GM18907 (cell line): ENCODE results near the gene ALG13.
A peak's percentile ranks its signal among the peaks of the same experiment; 100 is the strongest.
"Not testable (repeated sequence)": the region's sequence is repeated elsewhere in the genome, so short reads cannot be mapped to it uniquely, and the experiment has no call there.

Experiments used
- ATAC-seq: cut with Tn5 transposase; IDR thresholded peaks from one replicate; pipeline ENCODE4 v1.9.1; 2021; ENCODE audit warnings: mild to moderate bottlenecking, moderate library complexity; ENCODE audit not compliant: unreplicated experiment

The ALG13 gene

GRCh38 chrX:111680988-111681779 is at the start of gene ALG13:
Gene ALG13, plus strand, starts transcription at chrX:111681170. Its CDS starts 49 bp downstream, at chrX:111681219.
- peak; percentile 98 for ATAC-seq

DNA sequence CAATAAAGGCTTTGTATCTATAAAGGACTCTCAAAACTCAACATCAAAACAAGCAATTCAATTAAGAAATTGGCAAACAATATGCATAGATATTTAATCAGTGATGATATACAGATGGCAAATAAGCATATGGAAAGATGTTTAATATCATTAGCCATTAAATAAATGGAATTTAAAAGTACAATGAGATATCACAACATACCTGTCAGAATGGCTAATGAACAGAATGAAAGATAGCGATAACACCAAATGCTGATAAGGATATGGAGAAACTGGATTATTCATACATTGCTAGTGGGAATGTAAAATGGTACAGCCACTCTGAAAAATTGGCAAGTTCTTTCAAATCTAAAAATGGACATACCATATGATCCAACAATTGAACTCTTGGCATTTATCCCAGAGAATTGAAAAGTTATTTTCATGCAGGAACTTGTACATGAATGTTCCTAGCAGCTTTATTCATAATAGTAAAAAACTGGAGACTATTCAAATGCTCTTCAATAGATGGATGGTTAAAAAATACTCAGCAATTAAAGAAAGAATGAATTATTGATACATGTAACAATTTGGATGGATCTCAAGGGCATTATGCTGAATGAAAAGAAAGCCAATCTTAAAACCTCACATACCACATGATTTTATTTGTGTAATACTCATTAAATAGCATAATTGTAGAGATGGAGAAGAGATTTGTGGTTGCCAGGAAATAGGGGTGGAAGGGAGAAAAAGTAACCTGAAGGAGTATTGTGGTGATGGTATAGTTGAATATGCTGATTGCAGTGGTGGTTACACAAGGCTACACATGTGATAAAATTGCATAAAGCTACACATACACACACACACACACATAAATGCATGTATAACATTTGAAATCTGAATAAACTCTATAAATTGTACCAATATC is 45.9 kb upstream of the ALG13 start:
- no peak for ATAC-seq

DNA sequence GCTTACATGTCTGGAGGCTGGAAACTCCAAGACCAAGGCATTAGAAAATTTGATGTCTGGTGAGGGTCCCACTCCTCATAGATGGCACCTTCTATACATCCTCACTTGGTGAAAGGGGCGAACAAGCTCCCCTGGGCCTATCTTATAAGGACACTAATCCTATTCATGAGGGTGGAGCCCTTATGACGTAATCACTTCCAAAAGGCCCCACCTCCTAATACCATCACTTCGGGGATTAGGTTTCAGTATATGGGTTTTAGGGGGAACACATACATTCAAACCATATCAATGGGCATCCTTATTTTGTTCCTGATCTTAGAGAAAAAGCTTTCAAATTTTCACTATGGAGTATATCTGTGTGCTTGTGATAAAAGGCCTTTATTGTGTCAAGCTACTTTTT is 39.0 kb upstream of the ALG13 start:
- ATAC-seq = no peak

GRCh38 chrX:111645165-111645564 is 35.8 kb upstream of the ALG13 start:
- ATAC-seq = not testable (repeated sequence)

GRCh38 chrX:111645607-111646006 is 35.4 kb upstream of the ALG13 start:
- ATAC-seq = no peak

- ATAC-seq = no peak
Observed at GRCh38 chrX:111646515-111646914, 34.5 kb upstream of the ALG13 start.

- no peak for ATAC-seq
Observed at GRCh38 chrX:111648802-111649201, 32.2 kb upstream of the ALG13 start.

- ATAC-seq = no peak
Observed at GRCh38 chrX:111649638-111650037, 31.3 kb upstream of the ALG13 start.

DNA sequence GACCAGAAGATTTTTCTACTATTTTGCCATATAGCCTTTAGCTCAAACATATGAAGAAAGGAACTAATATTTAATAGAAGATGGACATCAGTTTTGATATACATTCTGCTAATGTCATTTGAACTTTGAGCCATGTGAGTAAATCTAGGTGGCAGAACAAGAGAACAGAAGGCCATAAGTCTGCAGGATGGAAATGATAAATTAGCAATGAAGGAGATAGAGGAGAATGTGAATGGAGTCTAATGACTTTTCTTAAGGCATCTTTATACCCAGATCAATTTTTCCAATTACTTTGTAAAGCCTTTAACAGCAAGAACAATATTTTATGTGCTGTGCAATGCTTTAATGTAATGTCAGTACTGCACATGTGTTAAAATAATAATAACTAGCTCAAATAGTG is 30.1 kb upstream of the ALG13 start:
- ATAC-seq = no peak

DNA sequence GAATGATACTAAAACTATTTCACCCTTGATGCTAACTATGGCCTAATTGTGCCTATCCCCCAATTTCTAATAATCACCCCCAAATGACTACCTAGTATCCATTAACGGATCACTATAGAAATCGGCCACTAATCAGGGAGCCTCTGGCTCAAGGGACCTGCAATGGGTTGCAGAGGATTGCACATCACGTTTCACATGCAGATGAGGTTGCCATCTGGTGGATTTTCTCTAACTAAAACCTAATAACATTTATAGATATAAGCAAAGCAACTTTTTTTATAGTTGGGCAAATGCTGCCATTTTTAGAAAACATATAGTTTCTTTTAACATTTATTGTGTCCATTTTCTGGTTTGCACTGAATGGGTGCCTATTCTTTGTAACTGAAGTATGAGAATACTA is 28.3 kb upstream of the ALG13 start:
- no peak for ATAC-seq

DNA sequence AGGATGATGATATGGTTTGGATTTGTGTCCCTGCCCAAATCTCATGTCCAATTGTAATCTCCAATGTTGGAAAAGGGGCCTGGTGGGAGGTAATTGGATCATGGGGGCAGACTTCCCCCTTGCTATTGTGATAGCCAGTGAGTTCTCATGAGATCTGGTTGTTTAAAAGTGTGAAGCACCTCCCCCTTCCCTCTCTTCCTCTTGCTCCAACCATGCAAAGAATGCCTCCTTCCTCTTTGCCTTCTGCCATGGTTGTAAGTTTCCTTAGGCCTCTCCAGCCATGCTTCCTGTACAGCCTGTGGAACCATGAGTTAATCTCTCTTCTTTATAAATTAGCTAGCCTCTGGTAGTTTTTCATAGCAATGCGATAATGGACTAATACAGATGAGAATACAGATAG is 19.7 kb upstream of the ALG13 start:
- ATAC-seq = no peak

DNA sequence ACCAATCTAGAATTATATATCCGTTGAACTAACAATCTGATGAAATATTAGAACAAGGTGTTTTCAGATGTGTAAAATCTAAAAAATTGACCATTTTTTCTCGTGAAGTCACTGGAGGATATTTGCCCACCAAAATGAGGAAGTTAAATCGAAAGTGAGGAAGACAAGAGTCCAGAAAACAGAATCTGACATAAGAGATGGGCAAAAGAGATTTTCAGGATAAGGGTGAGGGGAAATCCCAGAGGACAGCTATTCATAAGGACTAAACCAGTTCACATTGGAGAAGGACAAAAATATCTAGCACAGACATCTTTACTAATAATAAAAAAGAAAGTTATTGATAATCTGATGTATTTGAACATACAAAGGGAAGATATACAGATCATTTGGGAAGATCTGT is 18.7 kb upstream of the ALG13 start:
- no peak for ATAC-seq

DNA sequence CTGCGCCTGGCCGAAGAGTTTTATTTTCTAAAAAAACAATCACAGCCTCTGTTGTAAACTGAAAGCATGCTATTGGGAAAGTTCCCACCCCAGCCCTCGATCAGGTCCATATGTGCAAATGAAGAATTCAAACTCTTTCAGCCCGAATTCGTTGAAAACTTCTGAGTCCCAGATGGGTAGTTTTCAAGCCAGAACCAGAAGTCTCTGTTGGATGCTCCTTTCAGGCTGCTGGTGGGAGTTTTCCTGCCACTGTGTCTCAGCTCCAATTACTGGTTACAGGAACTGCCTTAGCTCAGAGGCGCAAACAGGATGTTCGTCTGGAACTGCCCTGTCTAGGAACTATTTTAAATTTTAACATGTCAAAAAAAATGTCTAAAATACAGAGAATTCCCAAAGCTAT is 9.3 kb upstream of the ALG13 start:
- ATAC-seq = no peak

DNA sequence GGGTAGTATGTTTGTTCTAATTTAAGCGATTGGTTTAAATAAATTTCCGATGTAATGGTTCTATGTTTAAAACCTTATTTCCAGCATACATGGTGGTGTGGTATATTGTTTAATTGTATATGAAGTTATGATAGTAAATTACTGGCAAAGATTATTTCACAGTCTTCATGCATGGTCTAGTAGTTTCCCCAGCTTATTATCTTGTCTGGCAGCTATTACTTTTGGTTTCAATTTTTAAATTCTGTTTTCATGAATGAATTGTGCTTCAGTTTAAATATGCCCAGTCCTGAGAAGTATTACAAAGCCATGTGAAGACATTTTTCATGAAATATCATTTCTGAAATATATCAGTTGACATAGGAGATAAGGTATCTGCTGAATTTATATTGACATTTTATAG is 6.3 kb downstream of the ALG13 start:
- ATAC-seq = peak; percentile 69

DNA sequence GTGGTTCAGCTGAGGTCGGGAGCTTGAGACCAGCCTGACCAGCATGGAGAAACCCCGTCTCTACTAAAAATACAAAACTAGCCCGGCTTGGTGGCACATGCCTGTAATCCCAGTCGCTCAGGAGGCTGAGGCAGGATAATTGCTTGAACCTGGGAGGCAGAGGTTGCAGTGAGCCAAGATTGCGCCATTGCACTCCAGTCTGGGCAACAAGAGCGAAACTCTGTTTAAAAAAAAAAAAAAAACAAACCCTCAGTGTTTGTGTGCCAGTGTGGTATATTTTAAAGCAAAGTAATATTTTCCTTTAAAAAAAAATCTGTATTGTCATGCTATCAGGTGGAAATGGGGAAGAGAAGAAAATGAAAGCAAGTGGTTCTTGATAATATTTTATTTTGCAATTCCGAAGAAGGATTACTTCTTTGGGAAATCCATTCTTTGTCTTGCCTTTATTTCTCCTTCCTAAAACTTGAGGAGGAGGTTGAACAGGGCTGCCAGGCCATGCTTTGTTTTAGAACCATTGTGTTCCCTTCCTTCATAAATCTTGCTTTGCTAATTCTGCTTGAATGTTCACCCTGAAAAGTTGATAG is 14.4 kb downstream of the ALG13 start:
- no peak for ATAC-seq

- ATAC-seq = no peak
Observed at GRCh38 chrX:111719426-111720210, 38.6 kb downstream of the ALG13 start.

- ATAC-seq = no peak
Observed at GRCh38 chrX:111728096-111728495, 47.1 kb downstream of the ALG13 start.

- no peak for ATAC-seq
Observed at GRCh38 chrX:111731351-111731750, 50.4 kb downstream of the ALG13 start.

GRCh38 chrX:111736571-111736970 is 55.6 kb downstream of the ALG13 start:
- no peak for ATAC-seq

GRCh38 chrX:111742018-111742417 is 61.0 kb downstream of the ALG13 start:
- ATAC-seq = no peak

DNA sequence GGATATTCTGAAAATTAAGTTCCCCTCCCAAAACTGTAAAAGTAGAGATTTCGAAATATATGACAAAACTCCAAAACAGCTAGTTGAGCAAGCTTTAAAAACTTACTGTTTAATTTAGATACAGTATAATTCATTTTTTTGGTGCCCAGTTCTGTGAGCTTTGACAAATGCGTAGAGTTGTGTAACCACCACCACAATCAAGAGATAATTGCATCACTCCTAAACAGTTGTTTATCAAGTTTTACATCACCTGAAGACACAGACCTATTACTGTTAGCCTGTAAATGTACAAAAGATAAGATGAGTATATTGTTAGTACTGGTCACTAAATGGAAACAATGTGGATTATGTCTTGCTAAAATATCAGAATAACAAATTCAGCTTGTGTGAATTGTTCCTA is 62.3 kb downstream of the ALG13 start:
- ATAC-seq = no peak
